Endodermal cell (in vitro differentiated cells): ENCODE results near the gene AJUBA. TPM values are rescaled to one million over a fixed set of nuclear protein-coding genes. Genes with fewer than 3 reads are reported as not detected.

Experiments used
- DNase-seq: peaks from one replicate; pipeline ENCODE4 v3.0.0-alpha.2; 2017
- H3K27ac ChIP-seq: 2 replicates; pipeline ENCODE4 v1.5.1; 2013; ENCODE audit warnings: mild to moderate bottlenecking, low read depth, low read length, moderate library complexity
- H3K27me3 ChIP-seq: 2 replicates; pipeline ENCODE4 v1.6.1; 2013; ENCODE audit warnings: mild to moderate bottlenecking, low read length, moderate library complexity; ENCODE audit not compliant: insufficient read depth, control insufficient read depth, poor library complexity, severe bottlenecking
- H3K36me3 ChIP-seq: 2 replicates; pipeline ENCODE4 v1.7.0; 2013; ENCODE audit warnings: mild to moderate bottlenecking, low read length, moderate library complexity; ENCODE audit not compliant: control insufficient read depth, insufficient read depth
- H3K4me1 ChIP-seq: one replicate; pipeline ENCODE4 v1.7.0; 2013; ENCODE audit warnings: low read length; ENCODE audit not compliant: control insufficient read depth, insufficient read depth
- H3K4me3 ChIP-seq: 2 replicates; pipeline ENCODE4 v1.5.1; 2013; ENCODE audit warnings: mild to moderate bottlenecking, low read length, moderate library complexity
- H3K9ac ChIP-seq: 2 replicates; pipeline ENCODE4 v1.6.1; 2013; ENCODE audit warnings: mild to moderate bottlenecking, low read length, moderate library complexity; ENCODE audit not compliant: poor library complexity, severe bottlenecking; ENCODE audit errors: extremely low read depth
- H3K9me3 ChIP-seq: 2 replicates; pipeline ENCODE4 v1.6.1; 2013; ENCODE audit warnings: mild to moderate bottlenecking, low read length, moderate library complexity; ENCODE audit not compliant: control insufficient read depth
- H3K27ac Mint-ChIP-seq: 2 replicates; pipeline ENCODE4 v1.8.0; 2020; ENCODE audit warnings: mixed read lengths
- H3K27me3 Mint-ChIP-seq: 2 replicates; pipeline ENCODE4 v1.8.0; 2021; ENCODE audit warnings: mild to moderate bottlenecking, mixed read lengths; ENCODE audit not compliant: insufficient read depth
- H3K36me3 Mint-ChIP-seq: 2 replicates; pipeline ENCODE4 v1.8.0; 2020; ENCODE audit warnings: low read depth, mixed read lengths
- H3K4me1 Mint-ChIP-seq: 2 replicates; pipeline ENCODE4 v1.8.0; 2020; ENCODE audit warnings: mixed read lengths
- H3K4me3 Mint-ChIP-seq: 2 replicates; pipeline ENCODE4 v1.8.0; 2020; ENCODE audit warnings: mild to moderate bottlenecking, moderate library complexity, mixed read lengths
- H3K9me3 Mint-ChIP-seq: 2 replicates; pipeline ENCODE4 v1.8.0; 2020; ENCODE audit warnings: mild to moderate bottlenecking, mixed read lengths
- CTCF ChIP-seq: fragments of 200-600 bp; sonication (generic); conservative IDR thresholded peaks from 2 replicates; pipeline ENCODE4 v1.5.0; 2021; ENCODE audit warnings: antibody characterized with exemption, mild to moderate bottlenecking
- WGBS, 2 experiments: methylation state at CpG; one replicate each; pipeline versions ENCODE4 v1.1.5 to v1.1.7; 2013; ENCODE audit warnings: missing lambda C conversion rate in 2 of 2, mixed read lengths in 1 of 2; ENCODE audit not compliant: insufficient coverage in 1 of 2, insufficient read length in 1 of 2; 5-methylcytosine and 5-hydroxymethylcytosine counted together
- total RNA-seq, 2 donors: library from RNA; stranded (reverse); fragmentation: NEBNext Ultra II Directional in 1 of 2; extraction: Animal tissue kit (Norgen Biotek cat#: 25700) in 1 of 2; gene quantifications; 2 replicates in 1 of 2; 3 replicates in 1 of 2; pipeline ENCODE4 v1.2.1, GENCODE V29; 2021

AJUBA gene
- total RNA-seq, 2 donors from 2014 or later = 34.2 to 51.4 TPM

- Mint-ChIP-seq H3K9me3 (no peaks in the 10 kb centered on the region), H3K27ac (peak overlapping the region; percentile 75), H3K4me3 (no peak overlapping the region), H3K4me1 (peaks cover 57% of the 10 kb centered on the region), H3K36me3 (peaks cover 27% of the 10 kb centered on the region), H3K27me3 (no peaks in the 10 kb centered on the region)
- DNase-seq = peak; percentile 56
- no peaks in the 10 kb centered on the region for H3K27me3 ChIP-seq
- H3K27ac ChIP-seq = no peak overlapping the region
- H3K4me3 ChIP-seq = peak overlapping the region; percentile 24
- H3K9ac ChIP-seq = no peak overlapping the region
- no peaks in the 10 kb centered on the region for H3K9me3 ChIP-seq
- 67 to 93% methylated on average over 6 to 8 of the region's 8 CpGs for WGBS, 2 experiments
- peaks cover 22% of the 10 kb centered on the region for H3K36me3 ChIP-seq
- H3K4me1 ChIP-seq = peaks cover 15% of the 10 kb centered on the region
- TF ChIP-seq CTCF = no peak
Measured at GRCh38 chr14:23023022-23023794, 40.9 kb upstream of the AJUBA start.

GRCh38 chr14:23021889-23022442 is 39.6 kb upstream of the AJUBA start:
- Histone ChIP-seq H3K9ac (no peak overlapping the region), H3K27me3 (no peaks in the 10 kb centered on the region), H3K27ac (no peak overlapping the region), H3K4me1 (peaks cover 15% of the 10 kb centered on the region), H3K36me3 (peaks cover 19% of the 10 kb centered on the region), H3K4me3 (no peak overlapping the region), H3K9me3 (no peaks in the 10 kb centered on the region)
- 91 to 97% methylated on average over 6 to 7 of the region's 7 CpGs for WGBS, 2 experiments
- H3K9me3 Mint-ChIP-seq = no peaks in the 10 kb centered on the region
- no peak for TF ChIP-seq CTCF
- H3K27ac Mint-ChIP-seq = no peak overlapping the region
- peaks cover 19% of the 10 kb centered on the region for H3K36me3 Mint-ChIP-seq
- H3K4me3 Mint-ChIP-seq = no peak overlapping the region
- no peaks in the 10 kb centered on the region for H3K27me3 Mint-ChIP-seq
- H3K4me1 Mint-ChIP-seq = peaks cover 54% of the 10 kb centered on the region
- no peak for DNase-seq

GRCh38 chr14:23021434-23021833 is 39.1 kb upstream of the AJUBA start:
- no peaks in the 10 kb centered on the region for H3K9me3 ChIP-seq
- no peak for DNase-seq
- Mint-ChIP-seq H3K27ac (no peak overlapping the region), H3K27me3 (no peaks in the 10 kb centered on the region), H3K36me3 (peaks cover 19% of the 10 kb centered on the region), H3K4me1 (peaks cover 54% of the 10 kb centered on the region), H3K4me3 (no peak overlapping the region), H3K9me3 (no peaks in the 10 kb centered on the region)
- WGBS, 2 experiments = 75 to 92% methylated on average over 9 of the region's 9 CpGs
- H3K36me3 ChIP-seq = peaks cover 19% of the 10 kb centered on the region
- no peak overlapping the region for H3K9ac ChIP-seq
- H3K4me1 ChIP-seq = peaks cover 15% of the 10 kb centered on the region
- no peak for TF ChIP-seq CTCF
- no peaks in the 10 kb centered on the region for H3K27me3 ChIP-seq
- no peak overlapping the region for H3K27ac ChIP-seq
- no peak overlapping the region for H3K4me3 ChIP-seq
